Prostate gland (tissue), 2 donors: ENCODE results near the gene NOL4.

Experiments used
- POLR2A ChIP-seq: fragments of 450-650 bp; IDR thresholded peaks from one replicate; pipeline ENCODE4 v1.6.1; 2016; ENCODE audit warnings: antibody characterized with exemption, mild to moderate bottlenecking
- POLR2AphosphoS5 ChIP-seq: sonication (generic); formaldehyde crosslinking; IDR thresholded peaks from one replicate; pipeline ENCODE4 v1.6.1; 2017; ENCODE audit warnings: antibody characterized with exemption
- TF ChIP-seq, protein P1 (sequence below), 4 experiments: fragments of 200-600 bp in 2 of 4; fragments of 450-650 bp in 2 of 4; sonication (generic) in 2 of 4; IDR thresholded peaks; 1 replicate in 3 of 4; 2 replicates in 1 of 4; pipeline ENCODE4 v1.5.1; 2016 to 2019; ENCODE audit warnings: antibody characterized with exemption in 4 of 4, mild to moderate bottlenecking in 2 of 4, moderate library complexity in 2 of 4

DNA sequence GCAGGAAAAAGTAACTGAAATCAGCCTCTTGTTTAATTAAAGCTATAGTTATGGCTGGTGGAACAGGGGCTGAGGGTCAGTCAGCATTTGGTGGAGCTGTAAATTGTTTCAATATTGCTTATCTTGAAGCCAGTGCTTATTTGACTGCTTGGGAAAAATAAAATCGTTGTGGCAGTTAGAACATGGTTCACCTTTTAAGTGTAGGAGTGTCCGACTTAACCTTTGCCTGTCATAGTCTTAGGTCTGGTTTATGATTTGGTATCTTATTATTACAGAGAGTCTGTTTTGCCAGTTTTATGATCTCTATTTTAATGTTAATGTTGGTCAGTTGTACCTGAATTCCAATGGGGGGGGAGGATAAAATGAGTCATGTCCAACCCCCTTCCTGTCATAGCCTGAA, 27.2 kb upstream of the NOL4 start:
- TF ChIP-seq POLR2AphosphoS5: no peak
- TF ChIP-seq, protein P1, sequence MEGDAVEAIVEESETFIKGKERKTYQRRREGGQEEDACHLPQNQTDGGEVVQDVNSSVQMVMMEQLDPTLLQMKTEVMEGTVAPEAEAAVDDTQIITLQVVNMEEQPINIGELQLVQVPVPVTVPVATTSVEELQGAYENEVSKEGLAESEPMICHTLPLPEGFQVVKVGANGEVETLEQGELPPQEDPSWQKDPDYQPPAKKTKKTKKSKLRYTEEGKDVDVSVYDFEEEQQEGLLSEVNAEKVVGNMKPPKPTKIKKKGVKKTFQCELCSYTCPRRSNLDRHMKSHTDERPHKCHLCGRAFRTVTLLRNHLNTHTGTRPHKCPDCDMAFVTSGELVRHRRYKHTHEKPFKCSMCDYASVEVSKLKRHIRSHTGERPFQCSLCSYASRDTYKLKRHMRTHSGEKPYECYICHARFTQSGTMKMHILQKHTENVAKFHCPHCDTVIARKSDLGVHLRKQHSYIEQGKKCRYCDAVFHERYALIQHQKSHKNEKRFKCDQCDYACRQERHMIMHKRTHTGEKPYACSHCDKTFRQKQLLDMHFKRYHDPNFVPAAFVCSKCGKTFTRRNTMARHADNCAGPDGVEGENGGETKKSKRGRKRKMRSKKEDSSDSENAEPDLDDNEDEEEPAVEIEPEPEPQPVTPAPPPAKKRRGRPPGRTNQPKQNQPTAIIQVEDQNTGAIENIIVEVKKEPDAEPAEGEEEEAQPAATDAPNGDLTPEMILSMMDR (IDR thresholded peaks at IDR 0.05): no peak
- TF ChIP-seq POLR2A: no peak
